ENCODE results near the gene CNN2.

Gene CNN2

GRCh38 chr19:1025960-1026782, at the start of gene CNN2:
TSS of gene CNN2 (plus strand) at chr19:1026608. CDS start at chr19:1026662, 54 bp downstream.
- peak; percentile 74 for DNase-seq

- no peak for DNase-seq
These were observed 49.3 kb upstream of the CNN2 start for GRCh38 chr19:977058-977464.

GRCh38 chr19:979318-979741, 47.1 kb upstream of the CNN2 start:
- DNase-seq: no peak

GRCh38 chr19:980133-980998, 46.0 kb upstream of the CNN2 start:
- no peak for DNase-seq

- DNase-seq: peak; percentile 87
These were observed 43.7 kb upstream of the CNN2 start for GRCh38 chr19:982567-983170.

GRCh38 chr19:984165-984967, 42.0 kb upstream of the CNN2 start, which contains the start of gene WDR18:
TSS of gene WDR18 (plus strand) at chr19:984345. CDS start at chr19:984354, 9 bp downstream.
- peak; percentile 90 for DNase-seq

- no peak for DNase-seq
These were observed 40.3 kb upstream of the CNN2 start for GRCh38 chr19:986083-986482.

GRCh38 chr19:988081-988480, 38.3 kb upstream of the CNN2 start:
- DNase-seq: no peak

GRCh38 chr19:988510-988909, 37.9 kb upstream of the CNN2 start:
- no peak for DNase-seq

GRCh38 chr19:989381-990081, 36.9 kb upstream of the CNN2 start:
- no peak for DNase-seq

GRCh38 chr19:990119-990571, 36.3 kb upstream of the CNN2 start:
- DNase-seq: no peak

- no peak for DNase-seq
These were observed 35.7 kb upstream of the CNN2 start for GRCh38 chr19:990746-991145.

- peak; percentile 55 for DNase-seq
These were observed 35.1 kb upstream of the CNN2 start for GRCh38 chr19:991174-991931.

GRCh38 chr19:991932-992669, 34.3 kb upstream of the CNN2 start:
- DNase-seq: no peak

- no peak for DNase-seq
These were observed 33.7 kb upstream of the CNN2 start for GRCh38 chr19:992670-993055.

GRCh38 chr19:993361-993830, 33.0 kb upstream of the CNN2 start:
- DNase-seq: no peak

GRCh38 chr19:993831-994393, 32.5 kb upstream of the CNN2 start:
- DNase-seq: no peak

GRCh38 chr19:994516-994915, 31.9 kb upstream of the CNN2 start:
- DNase-seq: no peak

GRCh38 chr19:995051-995827, 31.2 kb upstream of the CNN2 start:
- no peak for DNase-seq

Measured in activated CD4-positive, CD25-positive, alpha-beta regulatory T cell treated with anti-CD3 and anti-CD28 coated beads, Interleukin-2, amount 50 U/mL, for 72 hours (primary cell).